Activated CD4-positive, alpha-beta T cell treated with anti-CD3 and anti-CD28 coated beads for 24 hours (primary cell): ENCODE results near the gene RAB22A.
"Not testable (repeated sequence)": the region's sequence is repeated elsewhere in the genome, so short reads cannot be mapped to it uniquely, and the experiment has no call there.

Experiments used
- DNase-seq, 2 donors: peaks; one replicate each; pipeline ENCODE4 v3.0.0-alpha.2; 2020; ENCODE audit warnings: low read depth in 2 of 2

The RAB22A gene

GRCh38 chr20:58344741-58345140 lies 35.2 kb downstream of the RAB22A start:
- DNase-seq, result no peak

GRCh38 chr20:58349570-58349969 lies 40.1 kb downstream of the RAB22A start:
- DNase-seq, result no peak

- DNase-seq, result no peak
These were observed 43.0 kb downstream of the RAB22A start for GRCh38 chr20:58352468-58352867.

DNA sequence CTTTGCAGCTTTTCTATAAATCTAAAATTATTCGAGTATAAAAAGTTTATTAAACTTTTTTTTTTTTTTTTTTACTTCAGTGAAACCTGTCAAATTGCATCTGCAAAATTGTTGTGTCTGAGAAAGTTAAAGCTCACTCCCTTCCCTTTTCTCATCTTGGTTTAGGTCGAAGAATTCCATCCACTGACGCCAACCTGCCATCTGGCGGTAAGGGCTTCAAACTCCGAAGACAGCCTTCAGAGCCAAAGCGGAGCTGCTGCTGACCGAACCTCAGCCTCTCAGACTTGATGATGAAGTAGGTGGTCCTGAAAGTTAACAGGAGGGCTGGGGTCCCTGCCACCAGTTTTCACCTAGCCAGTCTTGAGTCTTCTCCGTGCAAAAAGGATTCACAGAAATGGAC lies 49.9 kb downstream of the RAB22A start:
- no peak for DNase-seq

GRCh38 chr20:58360936-58361335 lies 51.4 kb downstream of the RAB22A start:
- no peak for DNase-seq

DNA sequence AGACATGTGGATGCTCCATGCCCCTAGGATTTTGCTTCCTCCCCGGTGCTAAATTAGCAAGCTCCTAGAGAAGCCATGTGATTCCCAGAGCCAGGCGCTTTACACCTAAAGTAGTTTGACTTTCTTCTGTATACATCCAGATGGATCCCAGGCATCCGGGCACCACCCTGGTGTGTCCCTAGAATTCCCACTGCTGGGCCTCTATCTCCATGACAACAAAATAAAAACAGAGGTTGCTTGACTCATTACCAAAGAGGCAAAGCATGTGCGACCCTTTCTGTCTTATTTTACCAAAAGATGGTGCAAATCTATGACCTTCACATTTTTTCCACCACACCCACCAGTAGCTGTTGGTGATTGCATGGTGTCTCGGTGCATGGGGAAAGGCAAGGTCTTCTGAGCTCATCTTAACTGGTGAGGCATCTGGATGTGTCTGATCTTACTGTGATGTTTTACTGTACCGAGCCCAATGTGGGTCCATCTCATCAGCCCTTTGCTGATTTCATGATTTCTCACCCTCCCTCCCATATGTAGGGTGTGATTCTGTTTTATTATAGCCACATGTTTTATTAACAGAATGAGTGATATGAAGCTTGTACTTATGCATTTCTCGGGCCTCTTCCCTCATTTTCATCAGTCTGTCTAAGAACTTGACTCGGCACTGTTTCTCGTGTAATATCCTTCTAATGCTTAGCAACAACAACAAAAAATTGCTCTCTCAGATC lies 52.1 kb downstream of the RAB22A start:
- DNase-seq, result no peak

GRCh38 chr20:58362206-58362516 lies 52.6 kb downstream of the RAB22A start:
- DNase-seq, result no peak

DNA sequence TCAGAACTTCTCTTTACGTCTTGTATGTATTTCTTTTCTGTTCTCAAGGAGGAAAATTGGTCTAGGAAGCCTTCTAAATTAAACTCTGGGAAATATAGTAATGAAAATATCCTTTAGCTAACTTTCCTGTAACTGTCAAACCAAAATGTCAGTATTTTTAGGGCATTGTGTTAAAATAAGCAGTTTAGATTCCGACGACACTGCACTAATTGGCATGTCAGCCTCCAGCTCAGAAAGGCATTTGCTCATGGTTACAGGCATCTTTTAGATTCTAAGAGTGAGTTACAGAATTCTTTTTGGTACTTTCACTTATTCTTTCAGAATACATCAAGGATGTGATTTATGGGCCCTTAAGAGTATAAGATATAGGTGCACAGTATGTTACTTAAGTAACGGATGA lies 53.5 kb downstream of the RAB22A start:
- DNase-seq, result no peak

GRCh38 chr20:58366866-58367265 lies 57.4 kb downstream of the RAB22A start:
- no peak for DNase-seq

GRCh38 chr20:58372806-58373205 lies 63.3 kb downstream of the RAB22A start:
- DNase-seq, result no peak

GRCh38 chr20:58373296-58373695 lies 63.8 kb downstream of the RAB22A start:
- not testable (repeated sequence) for DNase-seq

- no peak for DNase-seq
These were observed 64.7 kb downstream of the RAB22A start for GRCh38 chr20:58374027-58374850.

GRCh38 chr20:58374906-58375758 lies 65.6 kb downstream of the RAB22A start:
- DNase-seq, result no peak

- no peak for DNase-seq
These were observed 66.3 kb downstream of the RAB22A start for GRCh38 chr20:58375759-58376352.

DNA sequence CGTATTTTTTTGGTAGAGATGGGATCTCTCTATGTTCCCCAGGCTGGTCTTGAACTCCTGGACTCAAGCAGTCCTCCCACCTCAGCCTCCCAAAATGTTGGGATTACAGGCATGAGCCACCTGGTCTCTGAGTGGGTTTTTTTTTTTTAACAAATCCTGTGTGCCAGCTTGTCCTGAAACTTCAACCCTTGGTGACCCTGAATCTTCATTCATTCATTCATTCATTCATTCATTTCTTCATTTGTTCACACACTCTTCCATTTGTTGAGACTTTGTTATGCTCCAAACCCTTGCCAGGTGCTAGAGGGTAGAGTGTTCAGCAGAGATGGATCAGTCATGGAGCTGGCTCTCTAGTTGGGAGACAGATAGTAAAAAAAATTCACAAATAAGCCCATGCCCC lies 67.5 kb downstream of the RAB22A start:
- DNase-seq, result no peak

DNA sequence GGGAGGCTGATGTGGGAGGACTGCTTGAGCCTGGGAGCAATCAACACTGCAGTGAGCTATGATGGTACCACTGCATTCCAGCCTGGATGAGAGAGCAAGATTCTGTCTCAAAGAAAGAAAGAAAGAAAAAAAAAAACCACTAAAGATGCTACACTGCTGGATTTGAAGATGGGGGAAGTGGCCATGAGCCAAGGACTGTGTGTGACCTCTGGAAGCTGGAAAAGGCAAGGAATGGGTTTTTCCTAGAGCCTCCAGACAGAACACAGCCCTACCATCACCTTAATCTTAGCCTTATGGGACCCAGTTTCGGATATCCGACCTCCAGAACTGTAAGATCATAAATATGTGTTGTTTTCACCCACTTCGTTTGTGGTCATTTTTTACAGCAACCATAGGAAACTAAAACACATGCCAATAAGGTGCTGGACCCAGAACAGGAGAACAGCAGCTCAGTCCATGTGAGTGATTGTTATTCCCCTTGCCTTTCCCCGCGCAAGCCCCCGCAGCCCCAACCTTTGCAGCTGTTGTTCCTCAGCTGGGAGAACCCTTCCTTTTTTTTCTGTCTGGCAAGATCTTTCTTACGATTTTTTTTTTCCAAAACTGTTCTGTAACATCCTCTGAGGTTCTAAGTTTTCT lies 68.4 kb downstream of the RAB22A start:
- DNase-seq, result no peak

GRCh38 chr20:58378704-58379103 lies 69.2 kb downstream of the RAB22A start:
- no peak for DNase-seq

DNA sequence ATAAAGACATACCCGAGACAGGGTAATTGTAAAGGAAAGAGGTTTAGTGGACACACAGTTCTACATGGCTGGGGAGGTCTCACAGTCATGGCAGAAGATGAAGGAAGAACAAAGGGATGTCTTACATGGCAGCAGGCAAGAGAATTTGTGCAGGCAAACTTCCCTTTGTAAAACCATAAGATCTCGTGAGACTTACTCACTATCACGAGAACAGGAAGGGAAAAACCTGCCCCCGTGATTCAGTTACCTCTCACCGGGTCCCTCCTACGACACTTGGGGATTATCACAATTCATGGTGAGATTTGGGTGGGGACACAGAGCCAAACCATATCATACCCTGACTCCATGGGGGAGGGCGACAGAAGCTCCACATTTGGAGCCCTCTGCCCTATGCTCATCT lies 72.1 kb downstream of the RAB22A start:
- no peak for DNase-seq

DNA sequence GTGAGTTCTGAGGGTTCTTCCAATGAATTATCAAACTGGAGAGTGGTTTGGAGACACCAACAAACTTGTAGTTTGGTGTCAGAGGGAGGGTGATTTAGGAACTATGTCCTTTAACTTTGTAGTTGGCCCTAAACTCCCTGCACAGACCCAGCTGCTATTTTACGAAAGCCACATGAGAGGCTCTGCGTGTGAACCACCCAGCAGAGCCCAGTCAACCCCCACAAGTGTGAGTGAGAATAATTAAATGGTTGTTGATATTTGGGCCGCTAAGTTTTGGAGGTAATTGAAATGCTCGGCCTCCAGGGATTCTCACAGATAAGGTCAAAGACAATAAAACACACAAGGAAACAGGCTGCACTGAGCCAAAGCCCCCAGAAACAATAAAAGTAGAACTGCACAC lies 72.6 kb downstream of the RAB22A start:
- no peak for DNase-seq

DNA sequence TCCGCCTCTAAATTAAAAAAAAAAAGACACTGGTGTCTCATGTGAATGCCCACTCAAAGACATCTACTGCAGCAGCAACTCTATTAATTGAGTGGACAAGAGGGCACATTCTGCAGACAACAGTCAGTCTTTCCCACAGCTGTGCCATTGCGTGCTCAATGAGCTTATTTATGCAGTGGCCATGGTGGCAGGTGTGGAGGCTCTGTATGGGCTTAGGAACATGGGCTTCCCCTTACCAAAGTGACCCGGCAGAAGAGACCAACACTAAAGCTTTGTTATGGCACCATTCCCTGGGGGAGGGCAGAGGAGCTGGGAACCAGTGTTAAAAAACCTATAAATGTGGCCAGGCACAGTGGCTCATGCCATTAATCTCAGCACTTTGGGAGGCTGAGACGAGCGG lies 75.3 kb downstream of the RAB22A start:
- no peak for DNase-seq

DNA sequence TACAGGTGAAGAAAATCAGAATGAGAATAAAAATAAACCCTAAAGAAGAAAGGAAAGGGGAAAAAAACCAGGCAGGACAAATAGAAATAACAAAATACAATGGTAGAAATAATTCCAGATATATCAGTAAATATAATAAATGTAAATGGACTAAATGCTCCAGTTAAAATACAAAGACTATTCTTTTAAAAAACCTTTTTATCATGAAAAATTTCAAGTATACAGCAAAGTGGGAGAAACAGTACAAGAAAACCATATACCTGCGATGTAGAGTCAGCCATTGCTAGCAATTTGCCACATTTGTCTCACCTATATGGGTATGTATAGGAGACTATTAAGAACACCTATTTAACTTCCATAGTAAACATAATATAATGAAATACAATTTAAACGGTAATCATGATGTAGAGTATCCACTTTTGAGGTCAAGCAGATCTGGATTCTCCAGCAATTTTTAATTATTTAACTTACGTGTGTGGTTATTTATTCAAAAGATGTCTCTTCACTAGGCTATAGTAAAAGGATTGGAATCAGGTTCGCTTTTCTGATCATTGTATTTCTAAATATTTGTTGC lies 78.6 kb downstream of the RAB22A start:
- no peak for DNase-seq
